Tibial artery (tissue), 4 donors: ENCODE results near the gene NHLRC2.

Source experiments
- DNase-seq, 2 donors: peaks; one replicate each; pipeline ENCODE4 v3.0.0-alpha.2; 2019
- H3K27ac ChIP-seq, 2 donors: fragments of 200-600 bp; sonication (generic) in 1 of 2; 1 replicate in 1 of 2; 2 replicates in 1 of 2; pipeline ENCODE4 v1.5.1; 2018 to 2019; ENCODE audit warnings: mild to moderate bottlenecking in 1 of 2
- H3K27me3 ChIP-seq, 2 donors: fragments of 200-600 bp; sonication (generic) in 1 of 2; one replicate each; pipeline versions ENCODE4 v1.5.1 to v1.6.0; 2016 to 2019
- H3K36me3 ChIP-seq, 3 donors: fragments of 200-600 bp; sonication (generic) in 2 of 3; one replicate each; pipeline ENCODE4 v1.5.1; 2016 to 2019; ENCODE audit warnings: mild to moderate bottlenecking in 2 of 3
- H3K4me1 ChIP-seq, 4 donors: fragments of 200-600 bp; sonication (generic) in 2 of 4; 1 replicate in 3 of 4; 2 replicates in 1 of 4; pipeline ENCODE4 v1.5.1; 2016 to 2019
- H3K4me3 ChIP-seq, 2 donors: fragments of 200-600 bp; sonication (generic) in 1 of 2; 1 replicate in 1 of 2; 2 replicates in 1 of 2; pipeline ENCODE4 v1.5.1; 2018 to 2019; ENCODE audit warnings: mild to moderate bottlenecking in 2 of 2
- H3K9me3 ChIP-seq, 3 donors: fragments of 200-600 bp; sonication (generic) in 1 of 3; one replicate each; pipeline ENCODE4 v1.5.1; 2016 to 2019
- CTCF ChIP-seq, 2 experiments: fragments of 200-600 bp in 1 of 2; fragments of 450-650 bp in 1 of 2; IDR thresholded peaks; one replicate each; pipeline ENCODE4 v1.5.1; 2017 to 2019; ENCODE audit warnings: antibody characterized with exemption in 2 of 2, mild to moderate bottlenecking in 1 of 2, moderate library complexity in 1 of 2
- intact Hi-C: fragments of 100-400 bp; cut with DNase I; formaldehyde crosslinking; loops from one replicate; pipeline ENCODE4 v1.15.0; 2023; ENCODE audit warnings: low total_unique reads

NHLRC2 gene

GRCh38 chr10:113929522-113929921 lies 75.1 kb downstream of the NHLRC2 start:
- intact Hi-C loops: no loop called here
- no peak overlapping the region for H3K27ac ChIP-seq
- peaks cover 0 to 3% (median 0%) of the 10 kb centered on the region in 3 donors for H3K9me3 ChIP-seq
- no peak for TF ChIP-seq CTCF (IDR thresholded peaks at IDR 0.05)
- H3K27me3 ChIP-seq: no peaks in the 10 kb centered on the region
- DNase-seq: no peak
- H3K4me1 ChIP-seq: no peaks in the 10 kb centered on the region
- H3K4me3 ChIP-seq: no peak overlapping the region
- H3K36me3 ChIP-seq: no peaks in the 10 kb centered on the region

- Histone ChIP-seq H3K27ac (no peak overlapping the region), H3K36me3 (no peaks in the 10 kb centered on the region), H3K4me1 (no peaks in the 10 kb centered on the region), H3K27me3 (no peaks in the 10 kb centered on the region), H3K9me3 (no peaks in the 10 kb centered on the region), H3K4me3 (no peak overlapping the region)
- no peak for TF ChIP-seq CTCF (IDR thresholded peaks at IDR 0.05)
- no peak for DNase-seq
- intact Hi-C loops: no loop called here
Observed at GRCh38 chr10:113930482-113931057, 76.1 kb downstream of the NHLRC2 start.

GRCh38 chr10:113932854-113933253 lies 78.4 kb downstream of the NHLRC2 start:
- TF ChIP-seq CTCF (IDR thresholded peaks at IDR 0.05): no peak
- intact Hi-C loops: no loop called here

GRCh38 chr10:113933894-113934532 lies 79.6 kb downstream of the NHLRC2 start:
- intact Hi-C loops: no loop called here
- no peak for DNase-seq
- no peak overlapping the region for H3K27ac ChIP-seq
- no peaks in the 10 kb centered on the region for H3K9me3 ChIP-seq
- no peaks in the 10 kb centered on the region for H3K36me3 ChIP-seq
- H3K4me1 ChIP-seq: no peaks in the 10 kb centered on the region
- no peak overlapping the region for H3K4me3 ChIP-seq
- no peaks in the 10 kb centered on the region for H3K27me3 ChIP-seq
- TF ChIP-seq CTCF (IDR thresholded peaks at IDR 0.05): no peak

More at GRCh38 chr10:113932854-113933253, 78.4 kb downstream of the NHLRC2 start:
- H3K27me3 ChIP-seq: no peaks in the 10 kb centered on the region
- no peak for DNase-seq
- no peaks in the 10 kb centered on the region for H3K9me3 ChIP-seq
- no peak overlapping the region for H3K4me3 ChIP-seq
- H3K27ac ChIP-seq: no peak overlapping the region
- H3K36me3 ChIP-seq: no peaks in the 10 kb centered on the region
- no peaks in the 10 kb centered on the region for H3K4me1 ChIP-seq

GRCh38 chr10:113937258-113937657 lies 82.8 kb downstream of the NHLRC2 start:
- TF ChIP-seq CTCF (IDR thresholded peaks at IDR 0.05): no peak
- H3K4me3 ChIP-seq: no peak overlapping the region
- no peak overlapping the region for H3K27ac ChIP-seq
- no peaks in the 10 kb centered on the region for H3K36me3 ChIP-seq
- H3K27me3 ChIP-seq: no peaks in the 10 kb centered on the region
- no peaks in the 10 kb centered on the region for H3K4me1 ChIP-seq
- no peaks in the 10 kb centered on the region for H3K9me3 ChIP-seq
- intact Hi-C loops: no loop called here
- DNase-seq: no peak
